ENCODE results near the gene RAB3C. TPM values are rescaled to one million over a fixed set of nuclear protein-coding genes. Genes with fewer than 3 reads are reported as not detected.

The RAB3C gene
- total and polyA plus RNA-seq, 12 donors = 0.09 to 22.0 (median 6.1) TPM

GRCh38 chr5:58868931-58869330 lies 286.1 kb downstream of the RAB3C start:
- H3K9me3 ChIP-seq (replicated peaks in 1 of 3) = no peaks in the 10 kb centered on the region
- intact Hi-C loops (cut with DNase I) = no loop called here
- H3K36me3 ChIP-seq (replicated peaks in 1 of 2) = no peaks in the 10 kb centered on the region
- no peak overlapping the region for H3K4me3 ChIP-seq
- H3K27me3 ChIP-seq = no peaks in the 10 kb centered on the region
- H3K27ac ChIP-seq = no peak overlapping the region
- no peaks in the 10 kb centered on the region for H3K4me1 ChIP-seq (replicated peaks in 1 of 2)
- TF ChIP-seq POLR2A (IDR thresholded peaks at IDR 0.05) = no peak
- TF ChIP-seq, protein P1, sequence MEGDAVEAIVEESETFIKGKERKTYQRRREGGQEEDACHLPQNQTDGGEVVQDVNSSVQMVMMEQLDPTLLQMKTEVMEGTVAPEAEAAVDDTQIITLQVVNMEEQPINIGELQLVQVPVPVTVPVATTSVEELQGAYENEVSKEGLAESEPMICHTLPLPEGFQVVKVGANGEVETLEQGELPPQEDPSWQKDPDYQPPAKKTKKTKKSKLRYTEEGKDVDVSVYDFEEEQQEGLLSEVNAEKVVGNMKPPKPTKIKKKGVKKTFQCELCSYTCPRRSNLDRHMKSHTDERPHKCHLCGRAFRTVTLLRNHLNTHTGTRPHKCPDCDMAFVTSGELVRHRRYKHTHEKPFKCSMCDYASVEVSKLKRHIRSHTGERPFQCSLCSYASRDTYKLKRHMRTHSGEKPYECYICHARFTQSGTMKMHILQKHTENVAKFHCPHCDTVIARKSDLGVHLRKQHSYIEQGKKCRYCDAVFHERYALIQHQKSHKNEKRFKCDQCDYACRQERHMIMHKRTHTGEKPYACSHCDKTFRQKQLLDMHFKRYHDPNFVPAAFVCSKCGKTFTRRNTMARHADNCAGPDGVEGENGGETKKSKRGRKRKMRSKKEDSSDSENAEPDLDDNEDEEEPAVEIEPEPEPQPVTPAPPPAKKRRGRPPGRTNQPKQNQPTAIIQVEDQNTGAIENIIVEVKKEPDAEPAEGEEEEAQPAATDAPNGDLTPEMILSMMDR (IDR thresholded peaks at IDR 0.05) = no peak
- 50 to 88% (median 61%) methylated on average over 8 of the region's 8 CpGs for WGBS, 4 donors
- no peak for DNase-seq

DNA sequence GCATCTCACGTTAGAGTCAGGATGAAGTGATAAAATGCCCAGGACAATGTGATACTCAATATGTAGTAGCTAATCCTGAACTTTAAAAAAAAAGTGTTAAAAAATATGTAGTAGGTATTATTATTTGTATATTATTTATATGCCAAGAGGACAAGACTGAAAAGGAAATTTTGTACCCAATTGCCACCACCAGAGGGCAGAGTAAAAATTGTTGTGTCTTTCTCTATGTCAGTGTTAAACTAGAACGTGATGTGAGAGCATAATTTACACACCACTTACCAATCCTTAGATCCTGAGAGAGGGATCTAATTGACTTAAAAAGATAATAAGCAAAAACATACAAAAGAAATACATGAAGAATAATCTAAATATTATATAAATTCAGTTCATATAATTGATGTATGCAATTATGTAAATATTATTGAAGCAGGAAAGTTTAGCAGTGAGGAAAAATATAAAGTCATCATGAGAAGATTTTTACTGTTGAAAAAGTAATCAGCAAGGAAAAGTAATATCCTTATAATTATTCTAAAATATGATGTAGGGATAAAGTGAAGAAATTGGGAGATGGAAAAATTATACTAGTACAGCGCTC lies 288.9 kb downstream of the RAB3C start:
- TF ChIP-seq, protein P1 (IDR thresholded peaks at IDR 0.05) = peak; percentile 39 to 68 (median 44)
- TF ChIP-seq POLR2A (IDR thresholded peaks at IDR 0.05) = no peak
- Histone ChIP-seq H3K4me1 (replicated peaks in 1 of 2) (no peaks in the 10 kb centered on the region), H3K9me3 (replicated peaks in 1 of 3) (no peaks in the 10 kb centered on the region), H3K27ac (no peak overlapping the region), H3K4me3 (no peak overlapping the region), H3K36me3 (replicated peaks in 1 of 2) (no peaks in the 10 kb centered on the region), H3K27me3 (no peaks in the 10 kb centered on the region)
- WGBS, 4 donors = 46 to 54% (median 47%) methylated on average over 3 of the region's 3 CpGs
- intact Hi-C loops (cut with DNase I) = no loop called here
- peak in 2 of 7 donors; percentile 18 to 24 for DNase-seq

DNA sequence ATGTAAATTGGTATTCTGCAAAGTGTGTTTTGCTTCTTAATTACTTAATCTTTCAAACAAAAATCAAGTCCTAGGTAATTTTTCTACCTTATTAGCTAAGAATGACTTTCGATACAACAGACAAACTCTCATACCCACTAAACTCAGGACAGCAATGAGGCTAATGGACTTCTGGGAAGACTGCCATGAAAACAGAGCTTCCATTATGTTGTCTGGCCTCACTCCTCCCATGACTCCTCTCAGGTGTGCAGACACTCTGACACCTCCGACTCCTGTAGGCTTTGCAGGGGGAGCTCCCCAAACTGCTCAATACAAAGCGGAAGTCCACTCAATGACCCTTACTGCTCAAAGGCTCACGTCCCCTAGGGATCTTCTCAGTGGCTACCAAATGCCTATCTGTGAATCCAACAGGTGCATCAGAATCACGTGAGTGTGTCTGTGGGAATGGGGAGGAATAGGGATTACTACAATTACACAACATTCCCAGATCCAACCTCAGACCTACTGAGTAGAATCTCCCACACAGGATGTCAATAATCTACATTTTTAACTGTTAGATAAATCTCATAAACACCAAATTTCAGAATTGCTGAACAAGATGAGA lies 289.9 kb downstream of the RAB3C start:
- no peak overlapping the region for H3K27ac ChIP-seq
- no peaks in the 10 kb centered on the region for H3K9me3 ChIP-seq (replicated peaks in 1 of 3)
- H3K36me3 ChIP-seq (replicated peaks in 1 of 2) = no peaks in the 10 kb centered on the region
- intact Hi-C loops (cut with DNase I) = no loop called here
- no peak for DNase-seq
- H3K27me3 ChIP-seq = no peaks in the 10 kb centered on the region
- 88 to 91% (median 88%) methylated on average over 5 of the region's 5 CpGs for WGBS, 4 donors
- H3K4me1 ChIP-seq (replicated peaks in 1 of 2) = no peaks in the 10 kb centered on the region
- TF ChIP-seq, protein P1 (IDR thresholded peaks at IDR 0.05) = no peak
- no peak for TF ChIP-seq POLR2A (IDR thresholded peaks at IDR 0.05)
- no peak overlapping the region for H3K4me3 ChIP-seq

GRCh38 chr5:58875599-58875998 lies 292.7 kb downstream of the RAB3C start:
- TF ChIP-seq POLR2A (IDR thresholded peaks at IDR 0.05) = no peak
- TF ChIP-seq, protein P1 (IDR thresholded peaks at IDR 0.05) = no peak
- intact Hi-C loops (cut with DNase I) = no loop called here

More at GRCh38 chr5:58875599-58875998, 292.7 kb downstream of the RAB3C start:
- WGBS, 4 donors = 64 to 79% (median 73%) methylated on average over 3 of the region's 3 CpGs
- H3K4me1 ChIP-seq (replicated peaks in 1 of 2) = no peaks in the 10 kb centered on the region
- no peaks in the 10 kb centered on the region for H3K9me3 ChIP-seq (replicated peaks in 1 of 3)
- no peak for DNase-seq
- no peak overlapping the region for H3K4me3 ChIP-seq
- H3K36me3 ChIP-seq (replicated peaks in 1 of 2) = no peaks in the 10 kb centered on the region
- H3K27me3 ChIP-seq = no peaks in the 10 kb centered on the region
- no peak overlapping the region for H3K27ac ChIP-seq
